Uterus (tissue), 4 donors: ENCODE data around the gene COL15A1. TPM values are rescaled to one million over a fixed set of nuclear protein-coding genes. Genes with fewer than 3 reads are reported as not detected.

Source experiments
- DNase-seq, 2 donors: peaks; one replicate each; pipeline ENCODE4 v3.0.0-alpha.2; 2019 to 2020
- H3K27ac ChIP-seq, 2 donors: fragments of 200-600 bp; sonication (generic); 1 replicate in 1 of 2; 2 replicates in 1 of 2; pipeline ENCODE4 v1.5.1; 2016 to 2018
- H3K27me3 ChIP-seq, 2 donors: fragments of 200-600 bp; sonication (generic); one replicate each; pipeline ENCODE4 v1.5.1; 2018 to 2019; ENCODE audit warnings: control low read depth in 1 of 2
- H3K36me3 ChIP-seq, 2 donors: fragments of 200-600 bp; sonication (generic); one replicate each; pipeline ENCODE4 v1.5.1; 2019; ENCODE audit warnings: control low read depth in 1 of 2
- H3K4me1 ChIP-seq, 2 donors: fragments of 200-600 bp; sonication (generic); one replicate each; pipeline ENCODE4 v1.5.1; 2018 to 2019; ENCODE audit warnings: control low read depth in 1 of 2
- H3K4me3 ChIP-seq, 2 donors: fragments of 200-600 bp; sonication (generic); 1 replicate in 1 of 2; 2 replicates in 1 of 2; pipeline ENCODE4 v1.5.1; 2018 to 2019; ENCODE audit warnings: mild to moderate bottlenecking in 1 of 2
- H3K9me3 ChIP-seq, 2 donors: fragments of 200-600 bp; sonication (generic); one replicate each; pipeline ENCODE4 v1.5.1; 2019; ENCODE audit warnings: control low read depth in 1 of 2
- POLR2A ChIP-seq, 2 donors: fragments of 450-650 bp; IDR thresholded peaks; one replicate each; pipeline ENCODE4 v1.6.1; 2016; ENCODE audit warnings: antibody characterized with exemption in 2 of 2, mild to moderate bottlenecking in 1 of 2, moderate library complexity in 1 of 2
- intact Hi-C: fragments of 100-400 bp; cut with DNase I; formaldehyde crosslinking; loops from one replicate; pipeline ENCODE4 v1.15.1; 2023; ENCODE audit warnings: low total_unique reads
- total RNA-seq, 4 donors: library from RNA; depleted of rRNA in 3 of 4; stranded (reverse); fragments of >200 nt in 3 of 4; gene quantifications; one replicate each; pipeline versions ENCODE4 v1.1.0 to v1.2.4, GENCODE V29; 2014 to 2023
- TF ChIP-seq, protein P1 (sequence below), 4 experiments: fragments of 200-600 bp in 2 of 4; fragments of 450-650 bp in 2 of 4; sonication (generic) in 2 of 4; IDR thresholded peaks; one replicate each; pipeline ENCODE4 v1.5.1; 2016 to 2019; ENCODE audit warnings: antibody characterized with exemption in 4 of 4, mild to moderate bottlenecking in 2 of 4, moderate library complexity in 1 of 4
- donor health status: DM: yes; HTN: yes; CAD: no.

Gene COL15A1
- total RNA-seq, 4 donors from 2014 or later = 20.3 to 160 (median 50.4) TPM

DNA sequence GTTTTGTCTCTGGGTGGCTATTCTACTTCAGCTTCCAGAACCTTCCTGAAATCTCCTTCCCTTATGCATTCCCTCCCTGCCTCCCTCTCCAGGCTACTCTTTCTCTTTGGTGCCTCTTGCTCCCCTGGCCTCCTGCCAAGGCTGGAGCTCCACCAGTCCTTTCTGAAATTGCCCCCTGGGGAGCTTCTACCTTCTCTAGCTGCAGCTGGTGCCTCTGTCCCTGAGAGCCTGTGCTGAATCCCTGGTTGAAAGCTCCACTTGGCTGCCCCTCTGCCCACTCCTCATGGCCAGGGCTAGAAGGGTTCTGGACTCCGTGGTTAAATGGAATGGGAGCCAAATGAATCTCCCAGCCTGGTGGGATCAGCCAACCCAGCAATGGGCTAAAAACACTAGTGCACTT, 80.1 kb downstream of the COL15A1 start:
- intact Hi-C loops = no loop called here
- DNase-seq = peak; percentile 33 to 39
- Histone ChIP-seq H3K27me3 (no peaks in the 10 kb centered on the region), H3K4me1 (no peaks in the 10 kb centered on the region), H3K36me3 (no peaks in the 10 kb centered on the region), H3K4me3 (no peak overlapping the region), H3K27ac (peak overlapping the region in 1 of 2 donors; percentile 40), H3K9me3 (no peaks in the 10 kb centered on the region)
- TF ChIP-seq, protein P1, sequence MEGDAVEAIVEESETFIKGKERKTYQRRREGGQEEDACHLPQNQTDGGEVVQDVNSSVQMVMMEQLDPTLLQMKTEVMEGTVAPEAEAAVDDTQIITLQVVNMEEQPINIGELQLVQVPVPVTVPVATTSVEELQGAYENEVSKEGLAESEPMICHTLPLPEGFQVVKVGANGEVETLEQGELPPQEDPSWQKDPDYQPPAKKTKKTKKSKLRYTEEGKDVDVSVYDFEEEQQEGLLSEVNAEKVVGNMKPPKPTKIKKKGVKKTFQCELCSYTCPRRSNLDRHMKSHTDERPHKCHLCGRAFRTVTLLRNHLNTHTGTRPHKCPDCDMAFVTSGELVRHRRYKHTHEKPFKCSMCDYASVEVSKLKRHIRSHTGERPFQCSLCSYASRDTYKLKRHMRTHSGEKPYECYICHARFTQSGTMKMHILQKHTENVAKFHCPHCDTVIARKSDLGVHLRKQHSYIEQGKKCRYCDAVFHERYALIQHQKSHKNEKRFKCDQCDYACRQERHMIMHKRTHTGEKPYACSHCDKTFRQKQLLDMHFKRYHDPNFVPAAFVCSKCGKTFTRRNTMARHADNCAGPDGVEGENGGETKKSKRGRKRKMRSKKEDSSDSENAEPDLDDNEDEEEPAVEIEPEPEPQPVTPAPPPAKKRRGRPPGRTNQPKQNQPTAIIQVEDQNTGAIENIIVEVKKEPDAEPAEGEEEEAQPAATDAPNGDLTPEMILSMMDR (IDR thresholded peaks at IDR 0.05) = no peak
- no peak for TF ChIP-seq POLR2A (IDR thresholded peaks at IDR 0.05)

DNA sequence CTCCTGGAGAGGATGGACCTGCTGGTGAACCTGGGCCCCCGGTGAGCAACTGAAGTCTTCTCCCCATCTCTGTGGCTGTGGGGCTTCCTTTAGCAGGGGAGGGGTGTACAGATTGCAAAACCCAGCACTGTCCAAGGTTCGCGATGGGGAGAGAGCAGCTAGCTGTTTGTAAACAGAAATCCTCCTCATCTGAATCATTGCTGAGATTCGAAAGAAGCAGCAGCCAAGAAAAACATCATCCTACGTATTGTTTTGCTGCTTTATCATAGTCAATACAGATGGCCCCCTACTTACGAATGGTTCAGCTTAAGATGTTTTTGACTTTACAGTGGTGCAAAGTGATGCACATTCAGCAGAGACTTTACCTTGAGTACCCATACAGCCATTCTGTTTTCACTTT, 81.3 kb downstream of the COL15A1 start:
- no peaks in the 10 kb centered on the region for H3K27me3 ChIP-seq
- no peaks in the 10 kb centered on the region for H3K9me3 ChIP-seq
- no peak for DNase-seq
- intact Hi-C loops = no loop called here
- H3K36me3 ChIP-seq = no peaks in the 10 kb centered on the region
- H3K4me3 ChIP-seq = no peak overlapping the region
- no peak overlapping the region for H3K27ac ChIP-seq
- no peaks in the 10 kb centered on the region for H3K4me1 ChIP-seq
- TF ChIP-seq POLR2A (IDR thresholded peaks at IDR 0.05) = no peak
- TF ChIP-seq, protein P1 (IDR thresholded peaks at IDR 0.05) = no peak

DNA sequence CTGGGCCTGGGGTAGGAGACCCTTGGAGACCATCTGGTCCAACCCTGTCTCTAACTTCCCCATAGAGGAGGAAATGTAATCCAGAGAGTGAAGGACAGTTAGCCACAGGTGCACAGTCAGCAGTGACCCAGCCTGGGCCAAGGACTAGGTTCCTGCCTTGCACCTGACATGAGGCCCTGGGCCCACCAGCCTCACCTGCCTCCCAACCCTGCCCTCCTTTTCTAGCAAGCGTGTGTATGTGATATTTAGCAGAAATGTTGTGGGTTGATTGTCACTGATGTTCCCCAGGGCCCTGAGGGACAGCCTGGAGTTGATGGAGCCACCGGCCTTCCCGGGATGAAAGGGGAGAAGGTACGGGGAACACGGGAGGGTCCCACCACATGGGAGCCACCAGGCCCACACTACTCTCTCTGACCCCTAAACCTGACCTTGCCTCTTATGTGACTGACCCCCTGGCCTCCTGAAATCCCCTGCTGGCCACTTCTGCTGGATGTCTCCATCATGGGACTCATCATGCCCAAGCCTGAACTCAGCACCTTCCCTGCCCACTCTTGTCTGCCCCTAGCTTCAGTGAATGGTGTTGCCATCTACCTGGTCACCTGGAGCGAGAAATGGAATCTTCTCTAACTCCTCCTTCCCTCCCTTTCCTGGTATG, 82.0 kb downstream of the COL15A1 start:
- intact Hi-C loops = no loop called here
- no peak overlapping the region for H3K4me3 ChIP-seq
- no peaks in the 10 kb centered on the region for H3K27me3 ChIP-seq
- TF ChIP-seq, protein P1 (IDR thresholded peaks at IDR 0.05) = no peak
- TF ChIP-seq POLR2A (IDR thresholded peaks at IDR 0.05) = no peak
- no peak overlapping the region for H3K27ac ChIP-seq
- no peaks in the 10 kb centered on the region for H3K9me3 ChIP-seq
- H3K4me1 ChIP-seq = no peaks in the 10 kb centered on the region
- DNase-seq = no peak
- H3K36me3 ChIP-seq = no peaks in the 10 kb centered on the region

DNA sequence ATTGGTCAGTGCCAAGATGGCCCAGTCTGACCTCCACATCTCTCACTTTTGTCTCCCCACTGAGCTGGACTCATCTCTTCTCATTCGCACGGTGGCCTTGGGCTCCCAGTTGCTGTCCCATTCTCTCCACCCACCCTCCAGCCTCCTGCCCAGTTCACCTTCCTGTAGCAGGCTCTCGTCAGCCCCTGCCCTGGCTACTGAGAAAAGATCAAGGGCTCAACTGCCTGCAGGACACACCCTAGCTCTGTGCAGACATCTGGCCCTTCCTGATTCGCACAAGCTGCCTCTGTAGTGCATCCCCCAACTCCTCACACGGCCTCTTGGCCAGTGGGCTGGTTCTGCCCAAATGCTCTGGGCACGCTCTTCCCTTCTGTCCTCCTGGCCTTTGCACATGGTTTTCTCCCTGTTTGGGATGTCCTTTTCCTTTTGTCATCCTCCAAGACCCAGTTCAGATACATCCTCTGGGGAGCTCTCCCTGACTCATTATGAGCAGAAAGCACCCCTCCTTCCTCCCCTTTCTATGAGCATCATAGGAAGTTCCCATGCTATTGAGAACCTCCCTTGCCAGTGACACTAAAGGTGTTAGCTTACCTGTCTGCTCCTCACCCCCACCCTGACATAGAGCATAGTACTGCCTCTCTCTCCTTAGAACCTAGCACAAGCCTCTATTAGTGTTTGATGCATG, 82.7 kb downstream of the COL15A1 start:
- no peak overlapping the region for H3K27ac ChIP-seq
- DNase-seq = no peak
- H3K4me1 ChIP-seq = no peaks in the 10 kb centered on the region
- no peaks in the 10 kb centered on the region for H3K27me3 ChIP-seq
- H3K4me3 ChIP-seq = no peak overlapping the region
- no peaks in the 10 kb centered on the region for H3K36me3 ChIP-seq
- intact Hi-C loops = no loop called here
- no peak for TF ChIP-seq POLR2A (IDR thresholded peaks at IDR 0.05)
- TF ChIP-seq, protein P1 (IDR thresholded peaks at IDR 0.05) = no peak
- H3K9me3 ChIP-seq = no peaks in the 10 kb centered on the region

DNA sequence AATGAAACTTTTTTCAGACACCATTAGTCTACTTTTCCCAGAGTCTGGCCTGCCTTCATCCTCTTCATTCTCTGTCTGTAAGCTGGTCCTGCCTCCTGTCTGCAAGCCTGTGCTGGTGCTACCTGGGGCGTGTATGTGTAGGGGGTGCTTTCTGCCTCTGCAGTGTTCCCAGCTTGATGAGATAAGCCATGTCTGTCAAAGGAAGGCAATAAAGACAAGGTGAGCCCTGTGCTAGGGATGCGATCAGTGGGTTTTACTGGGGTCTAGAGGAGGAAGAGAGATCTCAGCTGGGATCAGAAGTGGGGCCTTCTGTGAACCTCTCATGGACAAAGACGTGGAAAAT, 83.2 kb downstream of the COL15A1 start:
- no peak overlapping the region for H3K4me3 ChIP-seq
- H3K36me3 ChIP-seq = no peaks in the 10 kb centered on the region
- intact Hi-C loops = no loop called here
- no peak overlapping the region for H3K27ac ChIP-seq
- TF ChIP-seq, protein P1 (IDR thresholded peaks at IDR 0.05) = no peak
- no peak for TF ChIP-seq POLR2A (IDR thresholded peaks at IDR 0.05)
- DNase-seq = no peak
- H3K27me3 ChIP-seq = no peaks in the 10 kb centered on the region
- H3K4me1 ChIP-seq = no peaks in the 10 kb centered on the region
- H3K9me3 ChIP-seq = no peaks in the 10 kb centered on the region
